ENCODE results near the gene CCDC182. TPM values are rescaled to one million over a fixed set of nuclear protein-coding genes. Genes with fewer than 3 reads are reported as not detected.

Gene CCDC182
- total and polyA plus RNA-seq, 2 of the 13 experiments (the other 11 are each of a cell fraction or from before 2014, with no cell fraction given) = not detected

DNA sequence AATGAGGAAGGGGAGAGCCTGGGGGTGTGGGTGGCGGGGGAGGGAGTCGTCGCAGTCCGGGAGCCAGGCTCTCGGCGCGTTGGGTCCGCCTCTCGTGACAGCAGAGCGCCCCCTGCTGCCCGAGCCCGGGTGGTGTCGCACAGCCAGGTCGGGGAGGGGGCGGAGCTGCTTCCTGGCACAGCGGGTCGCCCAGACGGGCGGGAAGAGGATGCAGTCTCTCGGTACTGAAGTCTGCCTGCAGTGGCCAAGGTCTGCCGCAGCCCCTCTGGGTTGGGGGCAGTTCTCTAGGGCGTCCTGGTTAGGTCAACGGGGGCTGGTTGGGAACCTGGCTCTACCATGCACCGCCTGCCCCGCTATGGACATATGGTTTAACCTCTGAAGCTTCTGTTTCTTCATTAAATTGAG is 38.2 kb upstream of the CCDC182 start (continued):
- TF ChIP-seq MED13 (CRISPR knock-in tag; IDR thresholded peaks at IDR 0.05) (no peak), ZNF543 (CRISPR knock-in tag; IDR thresholded peaks at IDR 0.05) (no peak), AKAP8 (CRISPR knock-in tag; IDR thresholded peaks at IDR 0.05) (no peak), CEBPG (CRISPR knock-in tag; IDR thresholded peaks at IDR 0.05) (no peak), ZNF614 (CRISPR knock-in tag; IDR thresholded peaks at IDR 0.05; ENCODE audit: borderline replicate concordance) (peak; percentile 35; the same call in 1 of the 2 replicates), HNRNPLL (IDR thresholded peaks at IDR 0.05; ENCODE audit: low read depth, low read length, poor library complexity, severe bottlenecking) (peak; percentile 55), ZNF761 (CRISPR knock-in tag; conservative IDR thresholded peaks at IDR 0.05) (no peak), RARA (CRISPR knock-in tag; IDR thresholded peaks at IDR 0.05) (no peak), SMAD9 (CRISPR knock-in tag; IDR thresholded peaks at IDR 0.05) (no peak), ZNF547 (CRISPR knock-in tag; IDR thresholded peaks at IDR 0.05) (no peak), FOSL2 (CRISPR knock-in tag; IDR thresholded peaks at IDR 0.05) (0 out of 2 replicates have a peak, but pooled peaks have one; percentile 21), ZNF782 (CRISPR knock-in tag; IDR thresholded peaks at IDR 0.05; ENCODE audit: borderline replicate concordance) (no peak), ONECUT2 (CRISPR knock-in tag; IDR thresholded peaks at IDR 0.05) (no peak), RELA (CRISPR knock-in tag; IDR thresholded peaks at IDR 0.05) (no peak), NFYC (CRISPR knock-in tag; IDR thresholded peaks at IDR 0.05) (no peak), POLR2G (IDR thresholded peaks at IDR 0.05; ENCODE audit: low read depth, low read length) (no peak), NFE2 (CRISPR knock-in tag; IDR thresholded peaks at IDR 0.05) (no peak), FOXA3 (CRISPR knock-in tag; IDR thresholded peaks at IDR 0.05) (no peak), ZNF232 (CRISPR knock-in tag; IDR thresholded peaks at IDR 0.05; ENCODE audit: borderline replicate concordance) (no peak), ZNF235 (CRISPR knock-in tag; IDR thresholded peaks at IDR 0.05; ENCODE audit: borderline replicate concordance) (no peak), U2AF1 (optimal IDR thresholded peaks at IDR 0.05; ENCODE audit: low read depth, low read length) (no peak), PAF1 (CRISPR knock-in tag; IDR thresholded peaks at IDR 0.05) (no peak)
- TF ChIP-seq, protein P1, sequence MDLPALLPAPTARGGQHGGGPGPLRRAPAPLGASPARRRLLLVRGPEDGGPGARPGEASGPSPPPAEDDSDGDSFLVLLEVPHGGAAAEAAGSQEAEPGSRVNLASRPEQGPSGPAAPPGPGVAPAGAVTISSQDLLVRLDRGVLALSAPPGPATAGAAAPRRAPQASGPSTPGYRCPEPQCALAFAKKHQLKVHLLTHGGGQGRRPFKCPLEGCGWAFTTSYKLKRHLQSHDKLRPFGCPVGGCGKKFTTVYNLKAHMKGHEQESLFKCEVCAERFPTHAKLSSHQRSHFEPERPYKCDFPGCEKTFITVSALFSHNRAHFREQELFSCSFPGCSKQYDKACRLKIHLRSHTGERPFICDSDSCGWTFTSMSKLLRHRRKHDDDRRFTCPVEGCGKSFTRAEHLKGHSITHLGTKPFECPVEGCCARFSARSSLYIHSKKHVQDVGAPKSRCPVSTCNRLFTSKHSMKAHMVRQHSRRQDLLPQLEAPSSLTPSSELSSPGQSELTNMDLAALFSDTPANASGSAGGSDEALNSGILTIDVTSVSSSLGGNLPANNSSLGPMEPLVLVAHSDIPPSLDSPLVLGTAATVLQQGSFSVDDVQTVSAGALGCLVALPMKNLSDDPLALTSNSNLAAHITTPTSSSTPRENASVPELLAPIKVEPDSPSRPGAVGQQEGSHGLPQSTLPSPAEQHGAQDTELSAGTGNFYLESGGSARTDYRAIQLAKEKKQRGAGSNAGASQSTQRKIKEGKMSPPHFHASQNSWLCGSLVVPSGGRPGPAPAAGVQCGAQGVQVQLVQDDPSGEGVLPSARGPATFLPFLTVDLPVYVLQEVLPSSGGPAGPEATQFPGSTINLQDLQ (CRISPR knock-in tag; IDR thresholded peaks at IDR 0.05) = no peak
- TF ChIP-seq, protein P2, sequence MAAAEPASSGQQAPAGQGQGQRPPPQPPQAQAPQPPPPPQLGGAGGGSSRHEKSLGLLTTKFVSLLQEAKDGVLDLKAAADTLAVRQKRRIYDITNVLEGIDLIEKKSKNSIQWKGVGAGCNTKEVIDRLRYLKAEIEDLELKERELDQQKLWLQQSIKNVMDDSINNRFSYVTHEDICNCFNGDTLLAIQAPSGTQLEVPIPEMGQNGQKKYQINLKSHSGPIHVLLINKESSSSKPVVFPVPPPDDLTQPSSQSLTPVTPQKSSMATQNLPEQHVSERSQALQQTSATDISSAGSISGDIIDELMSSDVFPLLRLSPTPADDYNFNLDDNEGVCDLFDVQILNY (CRISPR knock-in tag; conservative IDR thresholded peaks at IDR 0.05) = no peak
- TF ChIP-seq, protein P3, sequence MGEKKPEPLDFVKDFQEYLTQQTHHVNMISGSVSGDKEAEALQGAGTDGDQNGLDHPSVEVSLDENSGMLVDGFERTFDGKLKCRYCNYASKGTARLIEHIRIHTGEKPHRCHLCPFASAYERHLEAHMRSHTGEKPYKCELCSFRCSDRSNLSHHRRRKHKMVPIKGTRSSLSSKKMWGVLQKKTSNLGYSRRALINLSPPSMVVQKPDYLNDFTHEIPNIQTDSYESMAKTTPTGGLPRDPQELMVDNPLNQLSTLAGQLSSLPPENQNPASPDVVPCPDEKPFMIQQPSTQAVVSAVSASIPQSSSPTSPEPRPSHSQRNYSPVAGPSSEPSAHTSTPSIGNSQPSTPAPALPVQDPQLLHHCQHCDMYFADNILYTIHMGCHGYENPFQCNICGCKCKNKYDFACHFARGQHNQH (CRISPR knock-in tag; IDR thresholded peaks at IDR 0.05) = peak; percentile 36; the same call in 1 of the 2 replicates
- TF ChIP-seq, protein P4, sequence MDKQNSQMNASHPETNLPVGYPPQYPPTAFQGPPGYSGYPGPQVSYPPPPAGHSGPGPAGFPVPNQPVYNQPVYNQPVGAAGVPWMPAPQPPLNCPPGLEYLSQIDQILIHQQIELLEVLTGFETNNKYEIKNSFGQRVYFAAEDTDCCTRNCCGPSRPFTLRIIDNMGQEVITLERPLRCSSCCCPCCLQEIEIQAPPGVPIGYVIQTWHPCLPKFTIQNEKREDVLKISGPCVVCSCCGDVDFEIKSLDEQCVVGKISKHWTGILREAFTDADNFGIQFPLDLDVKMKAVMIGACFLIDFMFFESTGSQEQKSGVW (CRISPR knock-in tag; IDR thresholded peaks at IDR 0.05; ENCODE audit: borderline replicate concordance) = no peak

Data from HepG2 (cell line).